Fibroblast of skin of left quadriceps (primary cell): ENCODE data around the gene ARHGAP44.
"Not testable (repeated sequence)": the region's sequence is repeated elsewhere in the genome, so short reads cannot be mapped to it uniquely, and the experiment has no call there.

ENCODE experiments used
- DNase-seq, 2 experiments: peaks; one replicate each; pipeline ENCODE4 v3.0.0-alpha.2; 2013; ENCODE audit warnings: low read depth in 2 of 2

Gene ARHGAP44

GRCh38 chr17:12964162-12964561 lies 174.9 kb downstream of the ARHGAP44 start:
- no peak for DNase-seq

DNA sequence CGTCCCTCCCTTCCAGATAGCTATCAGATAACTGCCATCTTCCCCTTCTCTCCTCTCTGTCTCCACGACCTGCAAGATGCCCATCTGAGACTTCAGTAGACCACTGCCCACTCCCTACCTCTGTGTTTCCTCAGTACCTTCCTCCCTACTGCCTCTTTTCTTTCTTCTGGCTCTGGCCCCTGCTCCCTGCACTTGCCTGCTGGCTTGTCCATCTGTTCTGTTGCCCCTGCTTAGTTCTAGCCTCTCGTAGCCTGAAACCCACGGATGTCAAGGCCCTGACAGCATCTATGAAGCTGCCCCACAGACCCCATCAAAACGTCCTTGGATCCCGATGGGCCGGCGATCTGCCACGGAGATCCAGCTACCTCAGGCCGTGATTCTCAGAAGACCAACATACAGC lies 175.5 kb downstream of the ARHGAP44 start:
- DNase-seq: no peak

DNA sequence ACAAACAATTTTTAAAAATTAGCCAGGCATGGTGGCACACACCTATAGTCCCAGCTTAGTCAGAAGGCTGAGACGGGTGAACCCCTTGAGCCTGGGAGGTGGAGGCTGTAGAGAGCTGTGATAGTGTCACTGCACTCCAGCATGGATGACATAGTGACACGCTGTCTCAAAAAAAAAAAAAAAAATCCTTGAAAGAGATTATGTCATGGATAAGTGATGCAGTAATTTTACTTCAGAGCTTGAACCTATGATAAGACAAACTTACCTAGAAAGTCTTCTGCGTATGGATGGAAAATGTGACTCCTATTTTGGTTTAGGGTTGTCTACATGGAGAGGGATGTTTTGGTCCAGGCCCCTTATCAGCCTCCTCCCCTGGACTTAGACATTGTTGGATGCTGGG lies 176.7 kb downstream of the ARHGAP44 start:
- no peak for DNase-seq

DNA sequence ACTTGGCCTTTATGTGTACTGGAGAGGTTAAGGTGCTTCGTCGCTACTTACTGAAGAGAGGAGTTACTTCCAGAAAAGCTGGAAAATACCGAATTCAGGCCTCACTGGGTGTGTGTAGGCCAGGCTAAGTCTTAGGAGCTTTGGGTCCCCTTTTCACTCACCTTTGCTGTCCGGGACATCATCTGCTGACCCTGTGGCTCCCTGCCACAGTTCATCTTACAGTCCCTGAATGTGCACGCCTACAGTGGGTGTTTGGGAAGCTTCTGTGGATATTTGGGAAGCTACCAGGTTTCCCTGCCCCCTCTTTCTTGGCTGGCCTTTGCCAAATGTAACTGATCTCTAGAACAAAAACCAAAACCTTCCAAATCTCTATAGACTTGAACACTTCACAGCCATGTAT lies 177.1 kb downstream of the ARHGAP44 start:
- no peak for DNase-seq

DNA sequence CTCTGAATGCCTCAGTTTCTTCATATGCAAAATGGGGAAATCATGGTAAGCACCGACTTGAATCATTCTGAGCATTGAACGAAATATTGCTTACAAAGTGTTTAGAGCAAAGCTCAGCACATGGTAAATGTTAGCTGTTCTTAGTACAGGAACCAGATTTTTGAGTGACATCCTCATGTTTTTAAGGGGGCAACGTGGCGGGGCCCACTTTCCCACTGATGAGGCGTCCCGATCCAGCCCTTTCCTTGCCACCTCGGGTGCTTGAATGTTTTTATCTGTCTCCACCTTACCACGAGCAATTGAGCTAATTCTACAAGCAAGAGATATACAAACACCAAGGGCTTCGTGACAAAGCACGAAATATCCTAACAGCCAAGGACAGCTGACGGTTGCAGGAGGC lies 178.7 kb downstream of the ARHGAP44 start:
- DNase-seq: no peak

- no peak for DNase-seq
These were observed 184.3 kb downstream of the ARHGAP44 start for GRCh38 chr17:12973496-12974004.

GRCh38 chr17:12974005-12974531 lies 184.8 kb downstream of the ARHGAP44 start:
- no peak for DNase-seq

DNA sequence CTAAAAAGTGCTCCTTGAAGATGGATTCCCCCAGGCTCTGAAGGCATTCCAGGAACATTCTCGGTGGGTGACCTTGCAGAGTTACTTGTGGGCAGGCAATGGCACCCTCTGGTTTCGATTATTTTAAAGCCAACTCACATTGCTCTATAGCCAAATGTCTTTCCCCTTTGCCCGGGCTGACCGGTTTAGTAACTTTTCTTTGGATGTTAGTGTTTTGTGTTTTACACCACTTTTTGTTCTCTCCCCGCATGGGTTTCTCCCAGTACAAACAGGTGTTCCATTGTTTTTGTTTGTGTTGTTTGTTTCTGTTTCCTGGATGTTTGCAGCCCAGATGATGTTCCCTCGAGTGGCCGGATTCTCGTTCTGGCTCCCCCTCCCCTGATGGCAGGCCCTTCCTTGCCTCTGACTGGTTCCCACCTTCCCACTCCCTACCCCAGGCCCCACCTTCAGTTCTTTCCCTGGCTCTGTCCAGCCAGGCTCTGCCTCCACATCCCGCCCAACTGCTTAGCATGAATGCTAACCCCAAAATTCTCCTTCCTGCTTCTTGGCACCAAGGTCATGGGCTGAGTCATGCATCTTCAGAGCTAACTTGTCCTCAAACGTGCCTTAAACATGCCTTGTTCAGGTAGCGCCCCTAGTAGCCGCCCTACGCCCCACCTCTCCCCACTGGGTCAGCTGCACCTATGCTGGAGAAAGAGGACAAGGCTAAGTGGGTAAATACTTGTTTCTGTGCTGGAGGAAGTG lies 187.9 kb downstream of the ARHGAP44 start:
- no peak for DNase-seq

GRCh38 chr17:12978787-12979186 lies 189.5 kb downstream of the ARHGAP44 start:
- not testable (repeated sequence) for DNase-seq

GRCh38 chr17:12979246-12979645 lies 189.9 kb downstream of the ARHGAP44 start:
- DNase-seq: no peak

DNA sequence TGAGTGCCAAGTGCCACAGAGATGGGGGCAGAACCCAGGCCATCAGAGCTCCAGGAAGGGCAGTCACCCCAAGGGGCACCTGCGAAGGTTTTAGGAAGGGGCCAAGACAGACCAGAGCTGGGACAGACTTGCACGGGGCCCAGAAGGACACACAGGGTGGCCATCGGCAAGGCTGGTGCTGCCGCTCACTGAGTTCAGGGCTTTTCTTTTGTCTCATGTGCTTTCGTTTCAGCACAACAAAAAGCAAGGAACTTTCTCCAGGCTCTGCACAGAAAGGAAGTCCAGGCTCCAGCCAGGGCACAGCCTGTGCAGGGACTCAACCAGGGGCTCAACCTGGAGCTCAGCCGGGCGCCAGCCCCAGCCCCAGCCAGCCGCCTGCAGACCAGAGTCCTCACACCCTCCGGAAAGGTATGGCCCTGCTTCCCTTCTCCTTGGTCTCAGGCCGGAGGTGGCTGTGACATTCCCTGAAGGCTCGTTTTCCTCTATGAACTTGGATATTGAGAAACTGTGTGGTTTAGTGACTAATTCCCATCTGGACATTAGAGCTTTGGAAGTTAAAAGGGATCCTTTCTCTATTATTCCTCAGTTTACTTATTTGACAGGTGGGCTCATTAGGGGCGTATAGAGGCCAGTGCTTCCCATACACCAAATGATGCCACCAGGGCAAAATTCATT lies 190.7 kb downstream of the ARHGAP44 start:
- no peak for DNase-seq

GRCh38 chr17:12982224-12982623 lies 192.9 kb downstream of the ARHGAP44 start:
- no peak for DNase-seq

DNA sequence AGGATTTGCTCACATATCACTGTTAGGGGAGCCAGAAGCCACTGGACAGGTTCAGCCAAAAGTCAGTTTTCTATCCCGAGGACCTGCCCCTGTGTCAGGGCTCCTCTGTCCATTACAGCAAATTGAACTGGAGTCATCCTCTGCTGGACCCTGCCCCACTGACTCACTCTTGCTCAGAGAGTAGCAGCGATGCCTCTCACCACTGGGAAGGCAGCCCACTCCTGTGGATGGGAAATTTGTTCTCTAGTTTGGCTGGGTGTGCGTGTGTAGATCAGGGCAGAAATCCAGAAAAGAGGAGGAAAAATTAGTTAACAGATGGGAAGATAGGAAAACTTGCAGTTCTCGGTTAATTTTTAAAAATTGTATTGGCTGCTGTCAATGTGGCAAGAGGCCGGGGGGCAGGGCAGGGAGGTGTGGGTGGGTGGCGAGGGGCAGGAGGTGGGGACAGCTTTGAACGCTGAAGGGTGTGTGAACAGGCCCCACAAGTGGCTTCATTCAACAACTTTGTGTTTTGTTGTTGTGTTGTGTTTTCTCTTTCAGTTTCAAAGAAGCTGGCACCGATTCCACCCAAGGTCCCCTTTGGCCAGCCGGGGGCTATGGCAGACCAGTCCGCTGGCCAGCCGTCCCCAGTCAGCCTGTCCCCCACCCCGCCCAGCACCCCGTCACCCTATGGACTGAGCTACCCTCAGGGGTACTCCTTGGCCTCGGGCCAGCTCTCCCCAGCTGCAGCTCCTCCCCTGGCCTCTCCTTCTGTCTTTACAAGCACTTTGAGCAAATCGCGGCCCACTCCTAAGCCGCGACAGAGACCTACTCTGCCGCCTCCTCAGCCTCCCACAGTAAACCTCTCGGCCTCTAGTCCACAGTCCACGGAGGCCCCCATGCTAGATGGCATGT lies 194.9 kb downstream of the ARHGAP44 start:
- DNase-seq: peak; percentile 60 to 68

DNA sequence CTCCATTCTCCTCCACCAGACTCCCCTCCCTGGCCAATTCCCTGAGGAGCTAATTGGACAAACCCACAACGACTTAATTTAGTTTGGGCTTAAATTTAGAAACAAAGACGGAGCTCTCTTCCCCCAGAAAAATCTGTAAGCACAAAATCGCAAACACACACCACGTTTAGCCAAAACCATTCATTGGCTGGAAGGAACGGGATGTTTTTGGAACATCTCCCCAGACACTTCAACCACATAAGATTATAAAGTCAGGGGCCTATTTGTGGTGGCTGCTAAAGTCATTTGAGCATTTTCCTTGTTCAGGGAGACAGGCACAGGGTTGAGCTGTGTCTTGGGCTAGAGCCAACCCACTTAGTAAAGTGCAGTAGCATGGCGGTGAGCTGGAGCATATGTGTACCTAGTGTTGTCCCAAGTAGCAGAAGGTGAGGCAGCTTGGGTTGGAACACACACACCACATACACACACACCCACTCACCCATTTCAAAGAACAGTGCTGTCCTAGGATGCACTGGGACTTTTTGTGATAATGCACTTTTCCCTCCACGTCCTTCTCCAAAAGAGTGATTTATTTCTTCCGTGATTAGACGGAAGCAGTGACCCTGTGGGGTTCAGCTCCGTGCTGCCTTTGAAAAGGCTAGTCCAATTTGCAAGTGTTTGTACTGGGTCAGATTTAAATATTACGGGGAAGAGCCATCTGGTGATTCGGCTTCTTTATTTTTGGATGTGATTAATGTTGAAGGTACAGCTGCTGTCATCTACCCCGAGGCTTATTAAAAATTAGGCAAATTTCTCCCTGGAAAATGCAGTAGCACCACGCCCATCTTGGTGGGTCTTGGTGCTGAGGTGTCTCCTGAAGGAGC lies 196.4 kb downstream of the ARHGAP44 start:
- DNase-seq: peak; percentile 11

- no peak for DNase-seq
These were observed 197.8 kb downstream of the ARHGAP44 start for GRCh38 chr17:12987120-12987519.

GRCh38 chr17:12990041-12990808 lies 200.9 kb downstream of the ARHGAP44 start:
- DNase-seq: no peak

- no peak for DNase-seq
These were observed 201.6 kb downstream of the ARHGAP44 start for GRCh38 chr17:12990926-12991325.

GRCh38 chr17:12992676-12993075 lies 203.4 kb downstream of the ARHGAP44 start:
- DNase-seq: no peak

GRCh38 chr17:12993631-12994030 lies 204.3 kb downstream of the ARHGAP44 start:
- no peak for DNase-seq
